ENCODE results near the gene QSOX2. TPM values are rescaled to one million over a fixed set of nuclear protein-coding genes. Genes with fewer than 3 reads are reported as not detected.
"Not testable (repeated sequence)": the region's sequence is repeated elsewhere in the genome, so short reads cannot be mapped to it uniquely, and the experiment has no call there.

QSOX2 gene
- total RNA-seq, 4 donors from 2014 or later: 5.1 to 23.9 (median 7.4) TPM

GRCh38 chr9:136270173-136270705 lies 24.6 kb upstream of the QSOX2 start:
- Histone ChIP-seq H3K9me3 (no peaks in the 10 kb centered on the region), H3K36me3 (no peaks in the 10 kb centered on the region), H3K4me1 (peaks cover 0 to 8% (median 3%) of the 10 kb centered on the region in 4 donors), H3K27ac (no peak overlapping the region), H3K4me3 (no peak overlapping the region), H3K27me3 (no peaks in the 10 kb centered on the region)
- TF ChIP-seq CTCF (IDR thresholded peaks at IDR 0.05) (no peak), POLR2A (IDR thresholded peaks at IDR 0.05) (no peak)
- DNase-seq: no peak

- Histone ChIP-seq H3K36me3 (no peaks in the 10 kb centered on the region), H3K4me3 (no peak overlapping the region), H3K27me3 (no peaks in the 10 kb centered on the region), H3K9me3 (no peaks in the 10 kb centered on the region), H3K4me1 (peaks cover 0 to 8% (median 3%) of the 10 kb centered on the region in 4 donors), H3K27ac (no peak overlapping the region)
- DNase-seq: no peak
- TF ChIP-seq CTCF (IDR thresholded peaks at IDR 0.05): no peak
- no peak for TF ChIP-seq POLR2A (IDR thresholded peaks at IDR 0.05)
Measured at GRCh38 chr9:136268735-136269134, 23.1 kb upstream of the QSOX2 start.

GRCh38 chr9:136268318-136268717 lies 22.7 kb upstream of the QSOX2 start:
- H3K27me3 ChIP-seq: no peaks in the 10 kb centered on the region
- H3K9me3 ChIP-seq: no peaks in the 10 kb centered on the region
- H3K4me1 ChIP-seq: peaks cover 0 to 8% (median 3%) of the 10 kb centered on the region in 4 donors
- DNase-seq: no peak
- H3K4me3 ChIP-seq: no peak overlapping the region
- TF ChIP-seq CTCF (IDR thresholded peaks at IDR 0.05) (no peak), POLR2A (IDR thresholded peaks at IDR 0.05) (no peak)
- no peaks in the 10 kb centered on the region for H3K36me3 ChIP-seq
- no peak overlapping the region for H3K27ac ChIP-seq

- no peaks in the 10 kb centered on the region for H3K36me3 ChIP-seq
- H3K4me3 ChIP-seq: peak overlapping the region; percentile 36 to 57 (median 55)
- TF ChIP-seq CTCF (IDR thresholded peaks at IDR 0.05): peak in 1 of 6 experiments; percentile 22
- TF ChIP-seq POLR2A (IDR thresholded peaks at IDR 0.05): peak; percentile 22 to 41
- H3K4me1 ChIP-seq: peaks cover 0 to 8% (median 3%) of the 10 kb centered on the region in 4 donors
- no peaks in the 10 kb centered on the region for H3K9me3 ChIP-seq
- no peaks in the 10 kb centered on the region for H3K27me3 ChIP-seq
- peak; percentile 79 to 91 (median 88) for DNase-seq
- peak overlapping the region in 2 of 4 donors; percentile 38 to 75 for H3K27ac ChIP-seq
Measured at GRCh38 chr9:136267261-136268111, 21.9 kb upstream of the QSOX2 start.

- Histone ChIP-seq H3K27ac (peak overlapping the region in 1 of 4 donors; percentile 75), H3K4me3 (peak overlapping the region in 3 of 4 donors; percentile 53 to 57 (median 57))
- DNase-seq, H3K4me1 ChIP-seq, H3K9me3 ChIP-seq, H3K36me3 ChIP-seq, H3K27me3 ChIP-seq: not testable (repeated sequence)
Measured at GRCh38 chr9:136266641-136267040, 21.0 kb upstream of the QSOX2 start.

Data from Peyer's patch (tissue), 4 donors.